Endothelial cell of umbilical vein (primary cell): ENCODE data around the gene ASF1A. TPM values are rescaled to one million over a fixed set of nuclear protein-coding genes. Genes with fewer than 3 reads are reported as not detected.

Source experiments
- BruUV-seq: library from RNA; stranded (reverse); fragments of 400-500 nt; replicated peaks from 2 replicates; lab custom pipeline; 2021; lab: Mats Ljungman, UMichigan
- CTCF ChIA-PET: fragments of 300-600, 350-600 bp; sonication (Branson Sonifier 250); formaldehyde crosslinking; loops from one replicate; lab custom pipeline; 2021; ENCODE audit warnings: antibody characterized with exemption, inconsistent platforms; lab: Charles Lee
- POLR2A ChIA-PET: fragments of 300-600, 350-600 bp; sonication (Branson Sonifier 250); formaldehyde crosslinking; loops from one replicate; lab custom pipeline; 2021; ENCODE audit warnings: antibody characterized with exemption, inconsistent platforms; lab: Charles Lee
- DNase-seq: peaks from one replicate; pipeline ENCODE4 v3.0.0-alpha.2; 2011; ENCODE audit warnings: low read depth, low spot score
- FAIRE-seq: peaks from 2 replicates; lab custom pipeline; 2011; peaks lifted over from hg19 to GRCh38; lab: Jason Lieb, UNC
- H2AFZ ChIP-seq: 2 replicates; pipeline ENCODE4 v1.6.0; 2012; ENCODE audit warnings: low read depth, low read length, control low read depth, inconsistent platforms
- H3K27ac ChIP-seq: 2 replicates; pipeline ENCODE4 v1.5.1; 2011; ENCODE audit warnings: low read depth, mild to moderate bottlenecking, control low read depth, low read length, moderate library complexity; ENCODE audit not compliant: insufficient read depth
- H3K27me3 ChIP-seq, 2 experiments: 2 replicates each; pipeline versions ENCODE4 v1.6.0 to v1.6.1; 2011; ENCODE audit warnings: low read length in 2 of 2, mixed read lengths in 1 of 2; ENCODE audit not compliant: control insufficient read depth in 2 of 2, insufficient read depth in 2 of 2
- H3K36me3 ChIP-seq, 2 experiments: 2 replicates in 1 of 2; 3 replicates in 1 of 2; pipeline ENCODE4 v1.5.1; 2011; ENCODE audit warnings: low read length in 2 of 2, mild to moderate bottlenecking in 1 of 2, moderate library complexity in 1 of 2; ENCODE audit not compliant: control insufficient read depth in 2 of 2, insufficient read depth in 2 of 2; ENCODE audit errors: extremely low read depth in 1 of 2
- H3K4me1 ChIP-seq: 3 replicates; pipeline ENCODE4 v1.5.1; 2011; ENCODE audit warnings: mild to moderate bottlenecking, low read length; ENCODE audit not compliant: control insufficient read depth, insufficient read depth; ENCODE audit errors: extremely low read depth
- H3K4me2 ChIP-seq: 2 replicates; pipeline ENCODE4 v1.6.1; 2011; ENCODE audit warnings: low read length, control low read depth, mixed read lengths; ENCODE audit not compliant: insufficient read depth
- H3K4me3 ChIP-seq, 3 experiments: fragments of 200-600 bp in 1 of 3; sonication (generic), shearing (Covaris generic) in 1 of 3; replicated peaks in 1 of 3; 2 replicates each; pipeline ENCODE4 v1.5.1; 2011 to 2016; ENCODE audit warnings: control low read depth in 3 of 3, low read length in 3 of 3, mild to moderate bottlenecking in 2 of 3, inconsistent platforms in 1 of 3, low read depth in 1 of 3, moderate library complexity in 1 of 3; ENCODE audit not compliant: insufficient read depth in 1 of 3
- H3K79me2 ChIP-seq: 2 replicates; pipeline ENCODE4 v1.6.0; 2012; ENCODE audit warnings: low read length, inconsistent platforms; ENCODE audit not compliant: control insufficient read depth, insufficient read depth
- H3K9ac ChIP-seq: replicated peaks from 2 replicates; pipeline ENCODE3; 2011; ENCODE audit warnings: low read length, control low read depth; ENCODE audit not compliant: insufficient read depth; ENCODE audit errors: extremely low read depth
- H3K9me1 ChIP-seq: replicated peaks from 3 replicates; pipeline ENCODE4 v1.6.0; 2011; ENCODE audit warnings: mild to moderate bottlenecking, low read length; ENCODE audit not compliant: control insufficient read depth, insufficient read depth; ENCODE audit errors: extremely low read depth
- H3K9me3 ChIP-seq: replicated peaks from 2 replicates; pipeline ENCODE4 v1.5.1; 2012; ENCODE audit warnings: low read length, inconsistent platforms; ENCODE audit not compliant: control insufficient read depth, insufficient read depth
- H4K20me1 ChIP-seq: replicated peaks from 2 replicates; pipeline ENCODE3; 2011; ENCODE audit warnings: mild to moderate bottlenecking, low read length; ENCODE audit not compliant: control insufficient read depth, insufficient read depth; ENCODE audit errors: extremely low read depth
- CTCF ChIP-seq, 2 donors: IDR thresholded peaks; 1 replicate in 1 of 2; 2 replicates in 1 of 2; pipeline ENCODE4 v1.5.1; 2011; ENCODE audit warnings: low read length in 2 of 2, mild to moderate bottlenecking in 2 of 2, moderate library complexity in 2 of 2, control low read depth in 1 of 2, inconsistent platforms in 1 of 2, low read depth in 1 of 2; ENCODE audit not compliant: insufficient read depth in 1 of 2; ENCODE audit errors: extremely low read depth in 1 of 2
- EZH2 ChIP-seq: IDR thresholded peaks from 2 replicates; pipeline ENCODE4 v1.6.1; 2012; ENCODE audit warnings: borderline replicate concordance, low read depth, mild to moderate bottlenecking, moderate library complexity, low read length, inconsistent platforms; ENCODE audit not compliant: severe bottlenecking
- FOS ChIP-seq: IDR thresholded peaks from 2 replicates; pipeline ENCODE4 v1.6.1; 2011; ENCODE audit warnings: mild to moderate bottlenecking, low read length, moderate library complexity, borderline replicate concordance; ENCODE audit not compliant: insufficient read depth
- GATA2 ChIP-seq: IDR thresholded peaks from 2 replicates; pipeline ENCODE4 v1.7.0; 2011; ENCODE audit warnings: low read depth, mild to moderate bottlenecking, moderate library complexity, mixed read lengths, low read length; ENCODE audit not compliant: insufficient read length, insufficient read depth
- JUN ChIP-seq: IDR thresholded peaks from 2 replicates; pipeline ENCODE4 v1.6.1; 2011; ENCODE audit warnings: borderline replicate concordance, low read depth; ENCODE audit not compliant: insufficient read length, insufficient read depth
- MAX ChIP-seq: IDR thresholded peaks from 2 replicates; pipeline ENCODE4 v1.6.1; 2011; ENCODE audit not compliant: insufficient read depth, insufficient read length
- MYC ChIP-seq: IDR thresholded peaks from one replicate; pipeline ENCODE4 v1.6.1; 2011; ENCODE audit warnings: mild to moderate bottlenecking, low read depth, low read length
- POLR2A ChIP-seq: IDR thresholded peaks from 2 replicates; pipeline ENCODE4 v1.6.1; 2012; ENCODE audit warnings: low read depth, mild to moderate bottlenecking, control low read depth, low read length
- POLR2AphosphoS5 ChIP-seq: IDR thresholded peaks from 2 replicates; pipeline ENCODE4 v1.6.1; 2012; ENCODE audit warnings: low read depth, mild to moderate bottlenecking, control low read depth, low read length, moderate library complexity; ENCODE audit not compliant: insufficient read depth
- dilution Hi-C: fragments of 300-500 bp; cut with MboI; formaldehyde crosslinking; loops from one replicate; pipeline ENCODE4 v1.15.0; 2019; ENCODE audit warnings: low sequenced_read_pairs; ENCODE audit not compliant: extremely low pct_ligation_motif_present
- intact Hi-C: fragments of 100-400 bp; cut with micrococcal nuclease; formaldehyde crosslinking; loops from one replicate; pipeline ENCODE4 v1.10.0; 2022
- polyA plus RNA-seq, 4 experiments: library from polyadenylated mRNA; depleted of rRNA in 3 of 4; stranded (reverse) in 3 of 4; unstranded in 1 of 4; fragments of >200 nt; gene quantifications; 2 replicates each; pipeline versions ENCODE4 v1.2.1 to v1.2.3, GENCODE V29; 2011 to 2012; ENCODE audit warnings: missing spikeins in 1 of 4
- total RNA-seq: library from RNA; stranded (reverse); gene quantifications from 2 replicates; pipeline ENCODE4 v1.2.3, GENCODE V29; 2021

The ASF1A gene
- total and polyA plus RNA-seq, 2 donors (not counting 3 experiments of a cell fraction or from before 2014, with no cell fraction given) = 17.6 to 38.4 TPM

GRCh38 chr6:118931436-118931835 lies 37.5 kb downstream of the ASF1A start:
- H3K4me1 ChIP-seq = peaks cover 10% of the 10 kb centered on the region
- ChIA-PET POLR2A (no interaction called here), CTCF (no interaction called here)
- intact Hi-C loops (loop anchor here (10.0 kb wide), 1 partner anchor 413 kb away; the partner anchor contains the start of gene MAN1A1), dilution Hi-C loops (no loop called here)
- DNase-seq = no peak
- no TSS peak for BruUV-seq
- TF ChIP-seq FOS (no peak), EZH2 (no peak), JUN (no peak), GATA2 (no peak), MYC (no peak), MAX (no peak), POLR2A (no peak), CTCF (IDR thresholded peaks at IDR 0.05; ENCODE audit: extremely low read depth in 1 of 2, insufficient read depth in 1 of 2, low read depth in 1 of 2, low read length in 2 of 2) (no peak), POLR2AphosphoS5 (no peak)
- no peak overlapping the region for H3K27ac ChIP-seq
- H3K4me2 ChIP-seq = no peak overlapping the region
- H3K4me3 ChIP-seq = no peak overlapping the region
- peaks cover 0 to 2% of the 10 kb centered on the region in 2 experiments for H3K36me3 ChIP-seq
- no peaks in the 10 kb centered on the region for H3K9me3 ChIP-seq
- H3K9me1 ChIP-seq = no peaks in the 10 kb centered on the region
- H2AFZ ChIP-seq = no peak overlapping the region
- H3K79me2 ChIP-seq = no peaks in the 10 kb centered on the region
- H4K20me1 ChIP-seq = no peaks in the 10 kb centered on the region
- no peak for FAIRE-seq
- H3K27me3 ChIP-seq = no peaks in the 10 kb centered on the region
- H3K9ac ChIP-seq = no peak overlapping the region
